Astrocyte of the cerebellum (primary cell): ENCODE data around the gene HOXA13.

Experiments used
- DNase-seq: peaks from one replicate; pipeline ENCODE4 v3.0.0-alpha.2; 2011; ENCODE audit warnings: low read depth
- H3K4me3 ChIP-seq: 2 replicates; pipeline ENCODE4 v1.5.1; 2011; ENCODE audit warnings: mild to moderate bottlenecking, low read depth, low read length, moderate library complexity
- in situ Hi-C: cut with HindIII; loops from 2 replicates; pipeline ENCODE4 v1.10.0; 2017; ENCODE audit warnings: low sequenced_read_pairs
- TF ChIP-seq, protein P1 (sequence below): IDR thresholded peaks from 2 replicates; pipeline ENCODE4 v1.5.1; 2012; ENCODE audit warnings: low read length, low read depth, moderate library complexity, mild to moderate bottlenecking; ENCODE audit errors: missing control alignments

The HOXA13 gene

DNA sequence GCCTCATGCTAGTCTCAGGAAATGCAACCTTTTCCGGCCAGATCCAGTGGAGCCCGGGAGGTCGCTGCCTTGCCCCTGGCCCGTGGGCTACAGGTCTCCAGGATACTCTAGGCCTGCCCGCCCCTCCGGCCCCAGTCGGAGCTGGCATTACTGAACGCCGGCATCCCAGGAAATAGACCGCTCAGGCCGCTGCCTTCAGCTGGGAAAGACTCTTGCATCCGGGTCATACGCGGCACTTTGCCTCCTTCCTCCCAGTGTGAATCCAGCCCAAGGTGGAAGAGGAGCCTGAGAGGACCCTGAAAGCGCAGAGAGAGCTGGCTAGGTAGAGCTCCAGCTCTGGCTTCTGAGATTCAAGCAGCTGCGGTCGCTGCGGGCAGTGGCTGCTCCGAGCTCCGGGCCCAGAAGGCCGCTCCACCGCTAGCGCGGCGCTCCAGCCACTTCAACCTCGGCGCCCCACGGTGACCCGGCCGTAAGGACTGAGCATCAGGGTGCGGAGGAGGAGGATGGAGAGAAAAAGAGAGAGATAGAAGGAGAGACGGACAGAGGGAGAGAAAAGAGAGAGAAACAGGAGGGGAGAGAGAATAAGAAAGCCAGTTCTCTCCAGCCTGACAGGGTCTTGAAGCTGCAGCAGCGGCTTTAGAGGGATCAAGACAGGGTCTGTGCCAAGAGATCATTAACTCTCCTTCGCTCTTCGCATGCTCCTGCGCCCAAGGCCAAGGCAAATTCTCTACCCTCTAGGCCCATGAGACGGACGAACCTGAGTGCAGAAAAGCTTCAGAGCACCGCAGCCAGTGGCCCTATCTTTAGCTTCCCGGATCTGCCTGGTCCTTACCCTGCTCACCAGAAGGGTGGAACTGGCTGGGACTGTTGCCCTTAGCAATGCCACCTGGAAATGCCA is 24.0 kb downstream of the HOXA13 start:
- TF ChIP-seq, protein P1, sequence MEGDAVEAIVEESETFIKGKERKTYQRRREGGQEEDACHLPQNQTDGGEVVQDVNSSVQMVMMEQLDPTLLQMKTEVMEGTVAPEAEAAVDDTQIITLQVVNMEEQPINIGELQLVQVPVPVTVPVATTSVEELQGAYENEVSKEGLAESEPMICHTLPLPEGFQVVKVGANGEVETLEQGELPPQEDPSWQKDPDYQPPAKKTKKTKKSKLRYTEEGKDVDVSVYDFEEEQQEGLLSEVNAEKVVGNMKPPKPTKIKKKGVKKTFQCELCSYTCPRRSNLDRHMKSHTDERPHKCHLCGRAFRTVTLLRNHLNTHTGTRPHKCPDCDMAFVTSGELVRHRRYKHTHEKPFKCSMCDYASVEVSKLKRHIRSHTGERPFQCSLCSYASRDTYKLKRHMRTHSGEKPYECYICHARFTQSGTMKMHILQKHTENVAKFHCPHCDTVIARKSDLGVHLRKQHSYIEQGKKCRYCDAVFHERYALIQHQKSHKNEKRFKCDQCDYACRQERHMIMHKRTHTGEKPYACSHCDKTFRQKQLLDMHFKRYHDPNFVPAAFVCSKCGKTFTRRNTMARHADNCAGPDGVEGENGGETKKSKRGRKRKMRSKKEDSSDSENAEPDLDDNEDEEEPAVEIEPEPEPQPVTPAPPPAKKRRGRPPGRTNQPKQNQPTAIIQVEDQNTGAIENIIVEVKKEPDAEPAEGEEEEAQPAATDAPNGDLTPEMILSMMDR = no peak
- DNase-seq = no peak
- in situ Hi-C loops = no loop called here
- H3K4me3 ChIP-seq = no peak overlapping the region

- no peak overlapping the region for H3K4me3 ChIP-seq
- no peak for DNase-seq
- TF ChIP-seq, protein P1 = no peak
- in situ Hi-C loops = loop anchor here (25.0 kb wide), 1 partner anchor 1013 kb away; the partner anchor contains the start of gene NFE2L3
Measured at GRCh38 chr7:27174874-27175625, 24.8 kb downstream of the HOXA13 start.

DNA sequence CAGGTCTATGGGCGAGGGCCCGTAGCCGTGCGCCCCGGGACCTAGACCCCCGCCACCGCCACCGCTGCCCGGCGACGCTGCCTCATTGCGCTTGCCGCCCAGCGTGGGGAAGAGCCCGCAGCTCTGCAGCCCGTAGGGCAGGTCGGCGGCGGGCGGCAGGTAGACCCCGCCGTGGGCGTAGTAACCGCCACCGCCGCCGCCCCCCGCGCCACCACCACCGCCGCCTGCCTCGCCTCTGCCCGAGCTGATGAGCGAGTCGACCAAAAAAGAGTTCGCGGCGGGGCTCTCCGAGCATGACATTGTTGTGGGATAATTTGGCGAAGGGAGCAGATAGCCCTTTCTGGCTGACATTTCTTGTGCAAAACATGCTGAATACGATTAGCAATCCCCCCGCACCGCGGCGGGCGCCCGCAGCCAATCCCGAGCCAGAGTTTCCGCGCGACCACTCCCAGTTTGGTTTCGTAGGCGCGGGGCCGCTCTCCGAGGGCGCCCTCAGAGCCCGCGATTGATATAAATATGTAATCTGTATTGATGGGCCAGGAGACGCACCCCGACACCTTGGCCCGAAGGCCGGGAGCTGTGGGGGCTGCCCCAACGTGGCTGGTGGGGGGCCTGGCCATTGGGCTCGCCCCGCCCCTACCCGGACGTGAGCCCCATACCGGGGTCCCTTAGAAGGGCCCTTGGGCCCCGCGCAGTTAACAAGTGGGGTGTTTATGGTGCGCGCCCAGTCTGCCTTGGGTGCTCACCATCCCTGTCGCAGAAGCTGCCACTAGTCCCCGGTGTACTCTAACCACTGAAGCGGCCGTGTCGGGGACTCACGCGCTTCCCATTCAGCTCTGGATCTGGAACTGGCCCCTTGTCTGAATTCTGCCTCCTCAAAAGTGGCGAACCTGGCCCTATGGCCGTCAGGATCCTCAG is 25.7 kb downstream of the HOXA13 start, which contains the start of gene HOXA10:
HOXA10 (minus strand) TSS at position 365 of the 918 bp plus-strand sequence; CDS start at position 351, 14 bp downstream.
- TF ChIP-seq, protein P1 = no peak
- in situ Hi-C loops = loop anchor here (25.0 kb wide), 1 partner anchor 1012 kb away; the partner anchor contains the start of gene NFE2L3
- DNase-seq = no peak
- no peak within 1 kb of the TSS for H3K4me3 ChIP-seq

- TF ChIP-seq, protein P1 = no peak
- DNase-seq = no peak
- in situ Hi-C loops = loop anchor here (25.0 kb wide), 1 partner anchor 1011 kb away; the partner anchor contains the start of gene NFE2L3
- H3K4me3 ChIP-seq = no peak overlapping the region
Measured at GRCh38 chr7:27173511-27173955, 26.4 kb downstream of the HOXA13 start.

DNA sequence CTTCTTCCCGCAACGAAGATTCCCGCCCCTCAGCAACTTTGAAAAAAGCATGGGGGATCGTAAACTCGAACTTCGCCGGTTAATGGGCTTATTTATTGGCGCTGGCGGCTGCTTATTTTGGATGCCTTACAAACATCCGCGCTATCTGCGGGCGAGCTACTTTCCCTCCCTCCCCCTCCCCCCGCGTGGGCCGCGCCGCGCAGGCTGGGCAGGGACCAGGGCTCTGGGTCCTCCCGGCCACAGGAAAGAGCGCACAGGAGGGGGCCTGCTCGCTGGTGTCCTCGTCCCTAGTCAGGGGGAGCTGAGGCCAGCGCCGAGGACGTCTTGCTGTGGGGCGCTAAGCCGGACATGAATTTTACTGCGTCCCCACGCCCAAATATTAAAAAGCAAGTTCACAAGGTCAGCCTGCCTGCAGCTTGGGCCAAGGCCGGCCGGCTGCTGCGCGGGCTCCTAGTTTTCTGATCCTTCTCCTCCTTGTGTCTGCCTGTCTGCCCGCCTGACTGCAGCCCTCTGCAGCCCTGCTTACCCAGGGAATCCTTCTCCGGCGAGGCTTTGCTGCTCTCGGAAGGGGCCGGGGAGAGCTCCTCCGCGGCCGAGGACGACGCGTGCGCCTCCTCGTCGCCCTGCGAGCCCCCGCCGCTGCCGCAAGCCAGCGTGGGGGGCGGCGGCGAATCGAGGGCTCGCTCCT is 26.9 kb downstream of the HOXA13 start:
- no peak overlapping the region for H3K4me3 ChIP-seq
- in situ Hi-C loops = loop anchor here (25.0 kb wide), 1 partner anchor 1011 kb away; the partner anchor contains the start of gene NFE2L3
- TF ChIP-seq, protein P1 = no peak
- no peak for DNase-seq
